Measurements from ENCODE around the gene FAM120A.
A peak's percentile ranks its signal among the peaks of the same experiment; 100 is the strongest.

FAM120A gene

GRCh38 chr9:93579711-93580516 lies 128.4 kb downstream of the FAM120A start:
- DNase-seq = no peak

GRCh38 chr9:93580654-93581380 lies 129.3 kb downstream of the FAM120A start:
- no peak for DNase-seq

- DNase-seq = no peak
These were observed 130.6 kb downstream of the FAM120A start for GRCh38 chr9:93582115-93582514.

- no peak for DNase-seq
These were observed 131.1 kb downstream of the FAM120A start for GRCh38 chr9:93582550-93582949.

GRCh38 chr9:93585259-93585658 lies 133.8 kb downstream of the FAM120A start:
- no peak for DNase-seq

GRCh38 chr9:93585695-93586094 lies 134.2 kb downstream of the FAM120A start:
- no peak for DNase-seq

- no peak for DNase-seq
These were observed 135.0 kb downstream of the FAM120A start for GRCh38 chr9:93586290-93587057.

GRCh38 chr9:93587284-93587650 lies 135.8 kb downstream of the FAM120A start:
- no peak for DNase-seq

GRCh38 chr9:93587651-93588347 lies 136.3 kb downstream of the FAM120A start:
- no peak for DNase-seq

GRCh38 chr9:93588641-93589609 lies 137.4 kb downstream of the FAM120A start:
- DNase-seq = peak; percentile 9

- DNase-seq = peak; percentile 20
These were observed 138.2 kb downstream of the FAM120A start for GRCh38 chr9:93589688-93590087.

GRCh38 chr9:93590609-93591234 lies 139.2 kb downstream of the FAM120A start:
- DNase-seq = no peak

GRCh38 chr9:93591301-93592007 lies 140.0 kb downstream of the FAM120A start:
- no peak for DNase-seq

- peak; percentile 12 for DNase-seq
These were observed 140.6 kb downstream of the FAM120A start for GRCh38 chr9:93592008-93592642.

- no peak for DNase-seq
These were observed 141.1 kb downstream of the FAM120A start for GRCh38 chr9:93592643-93593021.

GRCh38 chr9:93593144-93593658 lies 141.7 kb downstream of the FAM120A start:
- DNase-seq = peak; percentile 32

GRCh38 chr9:93594041-93594756 lies 142.7 kb downstream of the FAM120A start:
- DNase-seq = peak; percentile 5

- DNase-seq = no peak
These were observed 144.0 kb downstream of the FAM120A start for GRCh38 chr9:93595461-93595860.

GRCh38 chr9:93595861-93596365 lies 144.4 kb downstream of the FAM120A start:
- no peak for DNase-seq
